Glutamatergic neuron (in vitro differentiated cells): ENCODE results near the gene TLK2. TPM values are rescaled to one million over a fixed set of nuclear protein-coding genes. Genes with fewer than 3 reads are reported as not detected.
A peak's percentile ranks its signal among the peaks of the same experiment; 100 is the strongest.

Experiments
- DNase-seq: peaks from one replicate; pipeline ENCODE4 v3.0.0; 2022
- H3K27ac Mint-ChIP-seq: one replicate; pipeline ENCODE4 v1.8.0; 2020; ENCODE audit warnings: mild to moderate bottlenecking, mixed read lengths, inconsistent platforms; ENCODE audit not compliant: unreplicated experiment
- H3K27me3 Mint-ChIP-seq: one replicate; pipeline ENCODE4 v1.8.0; 2020; ENCODE audit warnings: mild to moderate bottlenecking, moderate library complexity, mixed read lengths, inconsistent platforms; ENCODE audit not compliant: unreplicated experiment
- H3K36me3 Mint-ChIP-seq: one replicate; pipeline ENCODE4 v1.8.0; 2020; ENCODE audit warnings: mild to moderate bottlenecking, mixed read lengths, inconsistent platforms; ENCODE audit not compliant: unreplicated experiment
- H3K4me1 Mint-ChIP-seq: one replicate; pipeline ENCODE4 v1.8.0; 2020; ENCODE audit warnings: mild to moderate bottlenecking, low read depth, mixed read lengths, inconsistent platforms; ENCODE audit not compliant: unreplicated experiment
- H3K4me3 Mint-ChIP-seq: one replicate; pipeline ENCODE4 v1.8.0; 2020; ENCODE audit warnings: mild to moderate bottlenecking, mixed read lengths, inconsistent platforms; ENCODE audit not compliant: unreplicated experiment
- H3K9me3 Mint-ChIP-seq: one replicate; pipeline ENCODE4 v1.8.0; 2020; ENCODE audit warnings: mild to moderate bottlenecking, moderate library complexity, mixed read lengths, inconsistent platforms; ENCODE audit not compliant: unreplicated experiment
- CTCF ChIP-seq: fragments of 200-600 bp; sonication (generic); IDR thresholded peaks from one replicate; pipeline ENCODE4 v1.5.0; 2021; ENCODE audit not compliant: partially characterized antibody, unreplicated experiment
- total RNA-seq: library from RNA; stranded (reverse); fragmentation: NEBNext Ultra II Directional; extraction: Animal tissue kit (Norgen Biotek cat#: 25700); gene quantifications from one replicate; pipeline ENCODE4 v1.2.1, GENCODE V29; 2021; ENCODE audit not compliant: unreplicated experiment

The TLK2 gene
- total RNA-seq, 1 donor from 2014 or later = 61.5 TPM

- peak overlapping the region; percentile 44 for H3K27ac Mint-ChIP-seq
- no peak for TF ChIP-seq CTCF
- H3K27me3 Mint-ChIP-seq = peaks cover 11% of the 10 kb centered on the region
- H3K36me3 Mint-ChIP-seq = no peaks in the 10 kb centered on the region
- peak overlapping the region; percentile 59 for H3K4me3 Mint-ChIP-seq
- peaks cover 8% of the 10 kb centered on the region for H3K9me3 Mint-ChIP-seq
- DNase-seq = no peak
- H3K4me1 Mint-ChIP-seq = peaks cover 43% of the 10 kb centered on the region
Observed at GRCh38 chr17:62630365-62631085, 151.9 kb downstream of the TLK2 start.

GRCh38 chr17:62631086-62631935 lies 152.7 kb downstream of the TLK2 start:
- H3K9me3 Mint-ChIP-seq = peaks cover 8% of the 10 kb centered on the region
- no peak overlapping the region for H3K4me3 Mint-ChIP-seq
- H3K4me1 Mint-ChIP-seq = peaks cover 38% of the 10 kb centered on the region
- no peak overlapping the region for H3K27ac Mint-ChIP-seq
- no peaks in the 10 kb centered on the region for H3K36me3 Mint-ChIP-seq
- no peak for TF ChIP-seq CTCF
- peaks cover 9% of the 10 kb centered on the region for H3K27me3 Mint-ChIP-seq
- no peak for DNase-seq

DNA sequence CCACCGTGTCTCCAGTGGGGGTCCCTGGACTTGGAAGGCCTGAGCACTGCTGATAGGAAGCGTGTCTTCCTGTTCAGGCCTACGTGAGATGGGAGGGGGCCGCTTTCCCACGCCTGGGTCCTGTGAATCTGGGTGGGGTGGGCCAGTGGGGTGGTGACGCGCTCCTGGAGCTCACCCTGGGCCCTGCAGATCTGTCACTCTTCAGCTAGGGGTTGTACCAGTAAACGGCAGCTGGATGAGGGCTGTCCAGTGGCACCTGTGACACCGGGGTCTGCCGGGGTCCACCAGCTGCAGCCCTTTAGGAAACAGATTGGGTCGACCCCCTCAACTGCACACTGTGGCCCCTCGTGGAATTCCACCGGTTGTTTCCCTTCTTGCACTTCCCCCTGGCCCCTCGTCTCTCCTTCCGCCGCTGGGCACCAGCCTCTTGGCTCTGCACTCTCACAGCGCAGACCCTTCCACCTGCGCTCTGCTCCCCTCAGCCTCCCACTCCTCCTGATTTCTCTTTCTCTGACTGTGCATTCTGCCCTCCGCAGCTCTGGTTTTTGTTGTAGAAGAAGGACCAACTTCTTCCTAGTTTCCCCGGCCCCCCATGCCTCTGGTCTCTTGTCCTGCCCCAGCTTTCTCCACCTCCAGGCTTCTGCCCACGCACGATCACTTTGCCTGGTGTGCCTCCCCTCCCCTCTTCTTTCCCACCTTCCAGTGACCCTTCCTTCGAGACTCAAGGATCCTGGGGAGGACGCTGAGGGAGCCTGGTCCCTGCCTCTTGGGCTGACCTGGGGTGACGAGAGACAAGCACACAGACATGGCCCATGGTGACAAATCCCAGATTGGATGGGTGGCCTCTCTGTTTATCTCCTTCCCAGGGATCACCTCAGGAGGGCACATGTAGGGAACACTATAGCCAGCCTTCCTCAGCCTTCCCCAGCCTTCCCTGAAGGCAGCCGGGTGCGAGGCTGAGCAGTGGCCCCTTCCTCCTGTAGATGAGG lies 153.6 kb downstream of the TLK2 start:
- no peak for TF ChIP-seq CTCF
- Mint-ChIP-seq H3K27ac (no peak overlapping the region), H3K4me3 (peak overlapping the region; percentile 50), H3K4me1 (peaks cover 33% of the 10 kb centered on the region), H3K9me3 (peaks cover 6% of the 10 kb centered on the region), H3K27me3 (peaks cover 9% of the 10 kb centered on the region), H3K36me3 (no peaks in the 10 kb centered on the region)
- DNase-seq = no peak

DNA sequence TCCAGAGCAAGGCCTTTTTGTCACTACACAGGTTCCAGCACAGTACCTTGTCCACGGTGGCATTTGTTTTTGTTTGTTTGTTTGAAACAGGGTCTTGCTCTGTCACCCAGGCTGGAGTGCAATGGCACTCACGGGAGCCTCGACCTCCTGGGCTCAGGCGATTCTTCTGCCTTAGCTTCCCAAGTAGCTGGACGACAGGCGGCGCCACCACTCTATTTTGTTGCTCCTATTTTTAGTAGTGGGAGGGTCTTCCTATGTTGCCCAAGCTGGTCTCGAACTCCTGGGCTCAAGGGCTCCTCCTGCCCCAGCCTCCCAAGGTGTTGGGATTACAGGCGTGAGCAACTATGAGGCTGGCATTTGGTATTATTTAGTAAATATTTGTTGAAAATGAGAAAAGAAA lies 159.2 kb downstream of the TLK2 start:
- H3K4me1 Mint-ChIP-seq = peaks cover 13% of the 10 kb centered on the region
- no peak for DNase-seq
- TF ChIP-seq CTCF = no peak
- H3K27ac Mint-ChIP-seq = no peak overlapping the region
- H3K4me3 Mint-ChIP-seq = no peak overlapping the region
- H3K36me3 Mint-ChIP-seq = no peaks in the 10 kb centered on the region
- no peaks in the 10 kb centered on the region for H3K9me3 Mint-ChIP-seq
- no peaks in the 10 kb centered on the region for H3K27me3 Mint-ChIP-seq
